ENCODE results near the gene FAM47E.
"Not testable (repeated sequence)": the region's sequence is repeated elsewhere in the genome, so short reads cannot be mapped to it uniquely, and the experiment has no call there.

The FAM47E gene

GRCh38 chr4:76235407-76235806 lies 16.1 kb upstream of the FAM47E start:
- DNase-seq (ENCODE audit: insufficient read length, low spot score) (no peak), FAIRE-seq (no peak)
- no peak for TF ChIP-seq POLR2A (IDR thresholded peaks at IDR 0.05; ENCODE audit: low read depth, low read length)

GRCh38 chr4:76235915-76236314 lies 15.6 kb upstream of the FAM47E start:
- no peak for TF ChIP-seq POLR2A (IDR thresholded peaks at IDR 0.05; ENCODE audit: low read depth, low read length)
- FAIRE-seq, result no peak
- DNase-seq (ENCODE audit: insufficient read length, low spot score), result no peak

- DNase-seq (ENCODE audit: insufficient read length, low spot score) (no peak), FAIRE-seq (no peak)
- TF ChIP-seq POLR2A (IDR thresholded peaks at IDR 0.05; ENCODE audit: low read depth, low read length), result no peak
These were observed 13.3 kb upstream of the FAM47E start for GRCh38 chr4:76238236-76238635.

- TF ChIP-seq POLR2A (IDR thresholded peaks at IDR 0.05; ENCODE audit: low read depth, low read length), result no peak
- FAIRE-seq, result no peak
- no peak for DNase-seq (ENCODE audit: insufficient read length, low spot score)
These were observed 12.8 kb upstream of the FAM47E start for GRCh38 chr4:76238701-76239100.

- no peak for TF ChIP-seq POLR2A (IDR thresholded peaks at IDR 0.05; ENCODE audit: low read depth, low read length)
- DNase-seq (ENCODE audit: insufficient read length, low spot score) (no peak), FAIRE-seq (no peak)
These were observed 11.3 kb upstream of the FAM47E start for GRCh38 chr4:76240236-76240635.

- DNase-seq (ENCODE audit: insufficient read length, low spot score); FAIRE-seq: not testable (repeated sequence)
These were observed 7.6 kb upstream of the FAM47E start for GRCh38 chr4:76243877-76244276.

- DNase-seq (ENCODE audit: insufficient read length, low spot score), result no peak
- no peak for FAIRE-seq
- no peak for TF ChIP-seq POLR2A (IDR thresholded peaks at IDR 0.05; ENCODE audit: low read depth, low read length)
These were observed 5.5 kb upstream of the FAM47E start for GRCh38 chr4:76246025-76246424.

GRCh38 chr4:76246852-76247251 lies 4.7 kb upstream of the FAM47E start:
- no peak for FAIRE-seq
- no peak for DNase-seq (ENCODE audit: insufficient read length, low spot score)
- TF ChIP-seq POLR2A (IDR thresholded peaks at IDR 0.05; ENCODE audit: low read depth, low read length), result no peak

GRCh38 chr4:76250962-76251361 lies 559 bp upstream of the FAM47E start:
- no peak for FAIRE-seq
- DNase-seq (ENCODE audit: insufficient read length, low spot score), result no peak
- TF ChIP-seq POLR2A (IDR thresholded peaks at IDR 0.05; ENCODE audit: low read depth, low read length), result no peak

- FAIRE-seq (no peak), DNase-seq (ENCODE audit: insufficient read length, low spot score) (no peak)
- TF ChIP-seq POLR2A (IDR thresholded peaks at IDR 0.05; ENCODE audit: low read depth, low read length), result no peak
These were observed 741 bp downstream of the FAM47E start for GRCh38 chr4:76252271-76252653.

GRCh38 chr4:76253511-76253910 lies 2.0 kb downstream of the FAM47E start:
- FAIRE-seq, result no peak

GRCh38 chr4:76256032-76256431 lies 4.5 kb downstream of the FAM47E start:
- DNase-seq (ENCODE audit: insufficient read length, low spot score) (no peak), FAIRE-seq (no peak)
- TF ChIP-seq POLR2A (IDR thresholded peaks at IDR 0.05; ENCODE audit: low read depth, low read length), result no peak

More at GRCh38 chr4:76253511-76253910, 2.0 kb downstream of the FAM47E start:
- TF ChIP-seq POLR2A (IDR thresholded peaks at IDR 0.05; ENCODE audit: low read depth, low read length), result no peak
- no peak for DNase-seq (ENCODE audit: insufficient read length, low spot score)

- DNase-seq (ENCODE audit: insufficient read length, low spot score), result no peak
- TF ChIP-seq POLR2A (IDR thresholded peaks at IDR 0.05; ENCODE audit: low read depth, low read length), result no peak
- FAIRE-seq, result no peak
These were observed 5.4 kb downstream of the FAM47E start for GRCh38 chr4:76256968-76257367.

- FAIRE-seq (no peak), DNase-seq (ENCODE audit: insufficient read length, low spot score) (no peak)
- TF ChIP-seq POLR2A (IDR thresholded peaks at IDR 0.05; ENCODE audit: low read depth, low read length), result no peak
These were observed 6.3 kb downstream of the FAM47E start for GRCh38 chr4:76257824-76258223.

GRCh38 chr4:76260571-76260970 lies 9.1 kb downstream of the FAM47E start:
- DNase-seq (ENCODE audit: insufficient read length, low spot score), result no peak
- FAIRE-seq, result no peak
- no peak for TF ChIP-seq POLR2A (IDR thresholded peaks at IDR 0.05; ENCODE audit: low read depth, low read length)

GRCh38 chr4:76265631-76266218 lies 14.2 kb downstream of the FAM47E start:
- DNase-seq (ENCODE audit: insufficient read length, low spot score), result no peak
- TF ChIP-seq POLR2A (IDR thresholded peaks at IDR 0.05; ENCODE audit: low read depth, low read length), result no peak
- no peak for FAIRE-seq
